HG03571 (cell line): ENCODE data around the gene ZNF782.
"Not testable (repeated sequence)": the region's sequence is repeated elsewhere in the genome, so short reads cannot be mapped to it uniquely, and the experiment has no call there.

Experiments used
- ATAC-seq: cut with Tn5 transposase; IDR thresholded peaks from one replicate; pipeline ENCODE4 v1.9.1; 2021; ENCODE audit not compliant: unreplicated experiment

Gene ZNF782

DNA sequence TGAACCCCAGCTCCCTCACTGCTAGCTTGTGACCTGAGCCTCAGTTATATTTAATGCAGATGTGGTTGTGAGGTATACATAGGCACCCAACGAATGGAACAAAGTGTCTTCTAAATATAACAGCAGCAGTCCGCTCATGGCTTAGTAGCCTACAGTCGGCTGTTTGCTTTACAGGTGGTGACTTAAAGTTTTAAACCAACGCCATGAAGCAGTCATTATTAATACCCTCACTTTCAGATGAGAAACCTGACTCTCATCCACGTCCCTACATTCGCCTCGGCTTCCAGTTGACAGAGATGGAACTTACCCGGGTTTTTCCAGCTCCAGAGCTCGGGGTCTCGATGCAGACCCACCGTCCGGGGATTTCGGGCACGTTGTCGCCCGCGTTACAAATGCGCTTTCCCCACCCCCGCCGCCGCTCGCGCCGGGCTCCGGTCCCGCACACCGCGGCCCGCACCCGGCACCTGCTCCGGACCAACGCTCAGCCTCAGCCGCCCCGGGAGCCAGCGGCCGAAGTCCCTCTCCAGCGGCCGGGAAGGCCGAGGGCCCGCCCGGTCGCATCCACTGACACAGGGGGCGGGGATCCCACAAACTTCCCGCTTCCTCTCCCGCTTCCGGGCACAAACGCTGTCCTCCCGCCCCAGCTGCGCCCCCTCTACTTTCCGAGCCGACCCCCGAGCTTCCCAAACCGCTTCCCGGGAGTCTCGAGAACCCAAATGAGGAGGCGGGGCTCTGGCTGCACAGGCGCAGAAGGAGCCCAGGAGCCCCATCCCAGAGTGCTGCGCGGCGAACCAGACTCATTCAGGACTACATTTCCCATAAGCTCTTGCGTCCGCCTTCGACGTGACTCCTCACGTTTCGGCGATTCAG is at the start of gene ZNF782:
TSS of gene ZNF782 (minus strand) at position 734 of the 870 bp plus-strand sequence. CDS start 2,553 bp downstream, outside the sequence.
- ATAC-seq: peak; percentile 77

- ATAC-seq: not testable (repeated sequence)
Measured at GRCh38 chr9:96900010-96900409, 45.7 kb upstream of the ZNF782 start.

DNA sequence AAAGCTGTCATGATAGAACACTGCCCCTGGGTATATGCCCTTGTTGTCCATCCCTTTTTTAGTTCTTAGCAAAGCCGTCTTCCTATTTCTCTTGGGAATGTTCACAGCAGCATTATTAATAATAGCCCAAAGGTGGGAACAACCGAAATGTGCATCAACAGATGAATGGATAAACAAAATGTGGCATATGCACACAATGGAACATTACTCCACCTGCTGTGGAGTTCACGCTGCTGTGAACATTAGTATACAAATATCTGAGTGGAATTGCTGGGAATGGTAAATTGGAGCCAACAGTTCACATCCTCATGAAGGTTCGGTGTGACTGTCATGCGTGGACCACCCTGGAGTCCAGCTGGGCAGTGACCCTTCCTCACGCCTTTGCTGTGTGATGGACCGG is 37.8 kb upstream of the ZNF782 start:
- no peak for ATAC-seq

GRCh38 chr9:96888591-96888990 is 34.3 kb upstream of the ZNF782 start:
- ATAC-seq: no peak

GRCh38 chr9:96885424-96885823 is 31.1 kb upstream of the ZNF782 start:
- ATAC-seq: no peak

GRCh38 chr9:96884443-96884842 is 30.1 kb upstream of the ZNF782 start:
- ATAC-seq: no peak

GRCh38 chr9:96883922-96884321 is 29.6 kb upstream of the ZNF782 start:
- no peak for ATAC-seq

- ATAC-seq: no peak
Measured at GRCh38 chr9:96877269-96877668, 23.0 kb upstream of the ZNF782 start.

GRCh38 chr9:96875461-96876142 is 21.3 kb upstream of the ZNF782 start:
- ATAC-seq: peak; percentile 43

DNA sequence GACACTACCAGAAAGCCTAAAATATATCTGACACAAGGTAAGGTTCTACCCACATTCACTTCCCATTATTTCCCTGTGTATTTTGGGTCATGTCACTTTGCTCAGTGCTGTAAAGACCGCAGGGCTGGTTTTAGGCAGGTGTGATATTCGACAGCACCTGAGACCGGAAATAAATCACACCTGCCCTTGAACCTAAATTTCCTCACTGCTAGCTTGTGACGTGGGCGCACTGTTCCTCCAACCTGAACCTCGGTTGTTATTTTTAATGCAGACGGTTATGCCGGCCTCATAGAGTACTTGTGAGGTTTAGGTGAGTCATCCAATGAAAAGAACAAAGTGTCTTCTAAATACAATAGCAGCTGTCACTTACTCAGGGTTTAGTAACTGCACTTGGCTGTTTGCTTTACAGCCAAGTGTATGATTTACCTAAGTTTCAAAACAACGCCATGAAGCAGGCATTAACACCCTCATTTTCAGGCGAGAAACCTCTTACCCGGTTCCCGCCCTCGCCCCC is 20.7 kb upstream of the ZNF782 start:
- ATAC-seq: peak; percentile 57

GRCh38 chr9:96874201-96874785 is 20.0 kb upstream of the ZNF782 start:
- ATAC-seq: no peak

DNA sequence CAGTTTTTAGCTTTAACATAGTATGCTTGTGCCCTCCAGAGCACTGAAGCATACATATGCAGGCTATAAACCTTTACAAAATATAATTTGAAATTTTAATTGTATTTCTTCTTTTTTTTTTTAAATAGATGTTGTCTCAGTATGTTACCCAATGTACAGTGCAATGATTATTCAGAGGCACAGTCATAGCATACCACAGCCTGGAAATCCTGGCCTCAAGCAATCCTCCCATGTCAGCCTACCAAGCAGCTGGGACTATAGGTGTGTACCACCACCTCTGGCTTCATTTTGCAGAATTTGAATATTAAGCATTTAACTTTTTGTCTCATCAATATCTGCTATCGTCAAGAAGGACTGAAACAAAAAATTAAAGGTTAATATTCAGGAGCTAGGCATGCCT is 16.9 kb upstream of the ZNF782 start:
- no peak for ATAC-seq

GRCh38 chr9:96868709-96869108 is 14.4 kb upstream of the ZNF782 start:
- no peak for ATAC-seq

DNA sequence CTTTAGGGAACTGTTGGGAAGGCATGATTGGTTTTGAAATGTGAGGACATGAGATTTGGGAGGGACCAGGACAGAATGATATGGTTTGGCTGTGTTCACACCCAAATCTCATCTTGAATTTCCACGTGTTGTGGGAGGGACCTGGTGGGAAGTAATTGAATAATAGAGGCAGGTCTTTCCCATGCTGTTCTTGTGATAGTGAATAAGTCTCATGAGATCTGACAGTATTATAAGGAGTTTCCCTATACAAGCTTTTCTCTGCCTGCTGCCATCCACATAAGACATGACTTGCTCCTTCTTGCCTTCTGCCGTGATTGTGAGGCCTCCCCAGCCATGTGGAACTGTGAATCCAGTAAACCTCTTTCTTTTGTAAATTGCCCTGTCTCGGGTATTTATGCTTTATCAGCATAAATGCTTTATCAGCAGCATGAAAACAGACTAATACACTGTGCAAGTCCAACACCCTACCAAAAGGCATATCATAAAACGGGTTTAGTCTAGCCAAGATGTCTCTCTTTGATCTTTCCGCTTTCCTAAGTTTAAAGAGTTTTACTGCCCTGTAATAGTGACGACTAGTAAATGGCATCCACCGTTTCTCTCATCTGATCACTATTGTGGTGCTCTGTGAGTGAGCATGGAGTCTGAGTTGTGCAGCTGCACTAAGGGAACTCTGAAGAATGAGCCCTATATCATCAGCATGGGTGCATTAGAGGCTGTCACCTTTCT is 12.9 kb upstream of the ZNF782 start:
- no peak for ATAC-seq

- not testable (repeated sequence) for ATAC-seq
Measured at GRCh38 chr9:96865240-96865639, 10.9 kb upstream of the ZNF782 start.

- no peak for ATAC-seq
Measured at GRCh38 chr9:96859461-96860198, 5.3 kb upstream of the ZNF782 start.

DNA sequence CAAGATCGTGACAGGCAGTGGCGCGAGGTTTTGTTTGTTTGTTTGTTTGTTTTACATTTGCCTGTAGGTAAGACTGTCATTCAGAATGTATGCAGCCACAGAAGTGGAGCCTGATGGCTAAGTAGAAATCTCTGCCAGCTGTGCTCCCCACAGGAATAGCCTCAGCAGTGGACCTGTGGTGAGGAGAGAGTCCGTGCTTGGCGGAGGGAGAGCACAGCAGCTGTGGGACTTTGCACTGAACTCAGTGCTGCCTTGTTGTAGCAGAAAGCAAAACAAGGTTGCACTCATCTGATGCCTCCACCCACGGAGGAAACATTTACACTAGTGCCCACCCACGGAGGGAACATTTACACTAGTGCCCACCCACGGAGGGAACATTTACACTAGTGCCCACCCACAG is 4.4 kb upstream of the ZNF782 start:
- ATAC-seq: no peak

DNA sequence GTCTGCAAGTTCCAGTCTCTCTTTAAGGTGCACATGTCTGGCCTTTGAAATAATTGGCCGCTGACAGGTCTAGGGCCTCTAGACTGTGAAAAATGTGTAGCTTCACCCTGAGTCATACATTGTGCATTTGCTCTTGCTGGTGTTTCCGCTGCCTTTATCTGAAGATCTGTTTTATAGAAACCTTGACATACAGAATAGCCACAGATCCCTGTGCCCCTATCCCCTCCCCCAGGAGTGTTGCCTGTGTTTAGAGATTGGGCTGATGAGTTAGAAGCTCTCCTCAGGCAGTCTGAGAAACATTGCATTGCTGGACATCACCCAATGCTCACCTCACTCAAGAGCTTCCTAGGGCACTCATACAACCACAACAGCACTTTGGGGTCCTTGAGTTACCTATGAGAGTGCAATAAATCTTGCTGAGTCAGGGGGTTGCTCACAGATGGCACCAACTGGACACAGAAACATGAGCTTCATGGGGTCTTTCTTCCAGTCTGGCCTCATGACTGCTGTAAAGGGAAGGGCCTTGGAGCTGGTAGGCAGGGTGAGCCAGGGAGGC is 3.8 kb upstream of the ZNF782 start:
- ATAC-seq: no peak

GRCh38 chr9:96856363-96857286 is 2.3 kb upstream of the ZNF782 start:
- ATAC-seq: peak; percentile 39
